Esophagus squamous epithelium (tissue), 5 donors: Measurements from ENCODE around the gene P3R3URF. TPM values are rescaled to one million over a fixed set of nuclear protein-coding genes. Genes with fewer than 3 reads are reported as not detected.

ENCODE experiments used
- DNase-seq: peaks from one replicate; lab custom pipeline; 2025; lab: John Stamatoyannopoulos, UW
- H3K27ac ChIP-seq, 4 donors: fragments of 200-600 bp; sonication (generic); one replicate each; pipeline ENCODE4 v1.5.1; 2016 to 2019; ENCODE audit warnings: mild to moderate bottlenecking in 1 of 4
- H3K27me3 ChIP-seq, 4 donors: fragments of 200-600 bp; sonication (generic); 1 replicate in 3 of 4; 2 replicates in 1 of 4; pipeline versions ENCODE4 v1.5.1 to v1.6.0; 2017 to 2021; ENCODE audit warnings: antibody characterized with exemption in 1 of 4
- H3K36me3 ChIP-seq, 3 donors: fragments of 200-600 bp; sonication (generic); one replicate each; pipeline ENCODE4 v1.5.1; 2016 to 2019
- H3K4me1 ChIP-seq, 3 donors: fragments of 200-600 bp; sonication (generic); one replicate each; pipeline ENCODE4 v1.5.1; 2017 to 2019
- H3K4me3 ChIP-seq, 4 donors: fragments of 200-600 bp; sonication (generic); 1 replicate in 3 of 4; 2 replicates in 1 of 4; pipeline ENCODE4 v1.5.1; 2016 to 2019; ENCODE audit warnings: mild to moderate bottlenecking in 2 of 4, moderate library complexity in 1 of 4
- H3K9me3 ChIP-seq, 3 donors: fragments of 200-600 bp; sonication (generic); one replicate each; pipeline ENCODE4 v1.5.1; 2016 to 2019
- CTCF ChIP-seq, 6 experiments: fragments of 450-650 bp in 4 of 6; fragments of 200-600 bp in 2 of 6; sonication (generic) in 2 of 6; IDR thresholded peaks; one replicate each; pipeline ENCODE4 v1.5.1; 2016 to 2019; ENCODE audit warnings: antibody characterized with exemption in 6 of 6, mild to moderate bottlenecking in 4 of 6, moderate library complexity in 4 of 6
- POLR2A ChIP-seq, 4 donors: fragments of 450-650 bp; IDR thresholded peaks; one replicate each; pipeline ENCODE4 v1.6.1; 2017; ENCODE audit warnings: antibody characterized with exemption in 4 of 4, mild to moderate bottlenecking in 4 of 4, moderate library complexity in 3 of 4
- WGBS, 2 donors: methylation state at CpG; one replicate each; pipeline ENCODE4 v1.1.5; 2018; 5-methylcytosine and 5-hydroxymethylcytosine counted together
- intact Hi-C: fragments of 100-400 bp; cut with DNase I; formaldehyde crosslinking; loops from one replicate; pipeline ENCODE4 v1.15.0; 2022
- total RNA-seq, 4 donors: library from RNA; depleted of rRNA; stranded (reverse); fragments of >200 nt; gene quantifications; one replicate each; pipeline ENCODE4 v1.1.0, GENCODE V29; 2016
- donor health status: DM: yes; HTN: yes; CAD: no.

P3R3URF gene
- total RNA-seq, 4 donors from 2014 or later, result not detected

- 50 to 57% methylated on average over 5 to 7 of the region's 7 CpGs for WGBS, 2 donors
- H3K36me3 ChIP-seq, result peaks cover 0 to 25% (median 0%) of the 10 kb centered on the region in 3 donors
Observed at GRCh38 chr1:46184920-46185658, 8.8 kb upstream of the P3R3URF start.

DNA sequence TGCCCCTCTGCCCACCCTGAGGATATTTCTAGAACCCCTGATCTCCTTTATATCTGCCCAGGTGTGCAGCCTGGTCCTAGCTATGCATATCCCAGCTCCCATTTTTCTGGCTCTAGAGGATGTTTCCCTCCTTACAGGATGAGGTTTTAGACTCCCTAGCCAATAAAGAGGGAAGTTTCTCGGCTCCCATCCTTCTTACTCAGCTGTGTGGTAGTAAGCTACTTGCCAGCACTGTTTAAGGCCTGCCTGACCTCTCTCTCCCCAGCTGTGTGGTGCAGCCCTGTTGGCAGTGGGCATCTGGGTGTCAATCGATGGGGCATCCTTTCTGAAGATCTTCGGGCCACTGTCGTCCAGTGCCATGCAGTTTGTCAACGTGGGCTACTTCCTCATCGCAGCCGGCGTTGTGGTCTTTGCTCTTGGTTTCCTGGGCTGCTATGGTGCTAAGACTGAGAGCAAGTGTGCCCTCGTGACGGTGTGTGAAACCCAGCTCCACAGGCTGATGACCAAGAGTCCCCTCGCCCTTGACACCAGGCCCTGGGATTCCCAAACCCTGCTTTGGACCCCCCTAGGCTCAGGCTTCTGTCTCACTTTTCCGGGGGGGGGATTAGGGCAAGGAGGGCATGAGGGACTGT is 7.8 kb upstream of the P3R3URF start:
- Histone ChIP-seq H3K4me3 (no peak overlapping the region), H3K9me3 (no peaks in the 10 kb centered on the region), H3K27ac (peak overlapping the region; percentile 80 to 90 (median 87)), H3K27me3 (no peaks in the 10 kb centered on the region), H3K4me1 (peaks cover 34 to 82% (median 66%) of the 10 kb centered on the region in 3 donors), H3K36me3 (peaks cover 0 to 14% (median 0%) of the 10 kb centered on the region in 3 donors)
- 76 to 77% methylated on average over 7 to 10 of the region's 12 CpGs for WGBS, 2 donors
- no peak for TF ChIP-seq POLR2A (IDR thresholded peaks at IDR 0.05)
- no peak for DNase-seq
- intact Hi-C loops, result loop anchor here (5.0 kb wide), 1 partner anchor 38 kb away; no protein-coding TSS in a partner anchor

More at GRCh38 chr1:46184920-46185658, 8.8 kb upstream of the P3R3URF start:
- Histone ChIP-seq H3K27me3 (no peaks in the 10 kb centered on the region), H3K4me3 (no peak overlapping the region), H3K4me1 (peaks cover 27 to 79% (median 61%) of the 10 kb centered on the region in 3 donors), H3K9me3 (no peaks in the 10 kb centered on the region), H3K27ac (peak overlapping the region; percentile 6 to 90 (median 87))
- intact Hi-C loops, result loop anchor here (5.0 kb wide), 1 partner anchor 37 kb away; no protein-coding TSS in a partner anchor
- DNase-seq, result no peak
- TF ChIP-seq POLR2A (IDR thresholded peaks at IDR 0.05) (no peak), CTCF (IDR thresholded peaks at IDR 0.05) (no peak)

DNA sequence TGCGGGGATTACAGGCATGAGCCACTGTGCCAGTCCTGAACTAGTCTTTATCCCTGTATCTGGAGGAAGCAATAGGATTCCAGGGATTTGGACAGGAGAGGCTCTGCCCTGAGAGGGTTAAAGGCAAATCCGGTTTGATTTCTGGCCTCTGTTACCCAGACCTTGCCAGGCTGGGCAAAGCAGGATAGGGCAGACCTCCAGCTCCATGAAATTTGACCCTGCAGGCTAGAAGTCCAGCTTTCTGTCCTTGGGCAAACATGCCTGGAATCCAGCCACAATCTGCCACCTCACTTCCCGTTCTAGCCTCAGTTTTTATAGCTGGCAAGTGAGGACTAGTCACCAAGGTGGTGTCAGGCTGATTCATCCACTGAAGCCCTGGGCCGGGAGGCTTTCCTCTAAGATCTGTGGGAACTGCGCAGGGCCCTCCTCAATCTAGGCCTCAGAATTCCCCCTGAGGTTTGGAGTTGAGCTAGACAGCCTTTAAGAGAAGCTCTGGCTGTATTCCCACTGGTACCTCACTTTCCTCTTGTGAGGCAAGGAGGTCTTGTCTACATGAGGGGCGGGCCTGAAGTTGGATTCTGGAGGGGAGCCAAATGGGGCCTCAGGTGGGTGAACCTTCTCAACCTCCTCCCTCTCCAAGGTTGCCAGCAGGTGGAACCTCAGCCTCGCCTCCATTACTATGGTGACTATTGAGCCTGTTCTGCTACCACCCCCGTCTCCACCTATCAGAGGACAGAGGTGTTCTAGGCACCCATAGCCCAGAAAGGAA is 7.0 kb upstream of the P3R3URF start:
- Histone ChIP-seq H3K4me3 (no peak overlapping the region), H3K36me3 (peaks cover 0 to 10% (median 0%) of the 10 kb centered on the region in 3 donors), H3K27ac (peak overlapping the region; percentile 80 to 90 (median 87)), H3K4me1 (peaks cover 31 to 77% (median 60%) of the 10 kb centered on the region in 3 donors), H3K27me3 (no peaks in the 10 kb centered on the region), H3K9me3 (no peaks in the 10 kb centered on the region)
- intact Hi-C loops, result loop anchor here (5.0 kb wide), 1 partner anchor 39 kb away; no protein-coding TSS in a partner anchor
- TF ChIP-seq CTCF (IDR thresholded peaks at IDR 0.05) (peak in 2 of 6 experiments; percentile 7 to 10), POLR2A (IDR thresholded peaks at IDR 0.05) (no peak)
- DNase-seq, result no peak
- WGBS, 2 donors, result 10 to 40% methylated on average over 2 to 3 of the region's 8 CpGs

DNA sequence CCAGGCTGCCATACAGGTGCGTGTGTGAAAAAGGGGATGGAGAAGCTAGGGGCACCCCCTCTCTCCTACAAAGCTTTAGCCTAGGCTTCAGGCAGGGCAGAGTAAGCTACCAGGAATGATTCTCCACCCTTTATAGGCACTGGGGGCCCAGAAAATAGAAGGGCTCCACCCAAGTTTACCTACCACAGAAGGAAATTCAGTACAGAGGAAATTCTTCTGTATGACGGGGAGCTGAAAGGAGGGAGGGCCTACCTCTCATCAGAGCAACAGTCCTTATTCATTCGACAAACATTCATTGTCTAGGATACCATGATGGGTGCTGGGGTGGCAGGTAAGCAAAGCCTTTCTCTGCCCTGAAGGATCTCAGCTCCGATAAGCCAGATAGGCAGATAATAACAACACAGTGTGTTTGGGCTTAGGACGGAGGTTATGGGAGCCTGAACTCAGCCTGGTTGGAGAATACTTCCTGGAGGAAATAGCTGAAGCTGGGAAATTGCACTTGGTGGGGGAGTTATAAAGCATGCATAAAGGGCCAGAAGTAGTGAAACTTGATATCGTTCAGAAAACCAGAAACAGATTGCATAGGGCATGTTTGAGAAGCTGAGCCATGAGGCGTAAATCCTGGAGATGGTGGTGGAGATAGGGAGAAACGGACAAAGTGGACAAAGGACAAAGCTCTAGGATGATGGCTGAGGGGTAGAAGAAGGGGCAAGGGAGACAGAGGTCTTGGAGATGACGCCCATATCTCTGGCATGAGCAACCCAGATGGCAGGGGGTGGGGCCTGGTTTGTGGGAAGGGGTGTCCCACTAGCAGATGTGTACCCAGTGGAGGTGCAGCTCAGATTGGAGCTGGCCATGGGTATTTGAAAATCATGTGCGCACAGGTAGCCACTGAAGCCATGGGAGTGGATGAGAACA is 5.3 kb upstream of the P3R3URF start:
- Histone ChIP-seq H3K27ac (peak overlapping the region in 3 of 4 donors; percentile 17 to 69 (median 23)), H3K36me3 (no peaks in the 10 kb centered on the region), H3K9me3 (no peaks in the 10 kb centered on the region), H3K4me3 (peak overlapping the region in 1 of 4 donors; percentile 27), H3K4me1 (peaks cover 31 to 66% (median 56%) of the 10 kb centered on the region in 3 donors), H3K27me3 (no peaks in the 10 kb centered on the region)
- DNase-seq, result no peak
- intact Hi-C loops, result loop anchor here (5.0 kb wide), 1 partner anchor 41 kb away; no protein-coding TSS in a partner anchor
- TF ChIP-seq POLR2A (IDR thresholded peaks at IDR 0.05) (no peak), CTCF (IDR thresholded peaks at IDR 0.05) (no peak)
- 45 to 55% methylated on average over 9 to 10 of the region's 10 CpGs for WGBS, 2 donors
